ENCODE results near the gene CEACAM19. TPM values are rescaled to one million over a fixed set of nuclear protein-coding genes. Genes with fewer than 3 reads are reported as not detected.

The CEACAM19 gene
- total and polyA plus RNA-seq, 2 of the 13 experiments (the other 11 are each of a cell fraction or from before 2014, with no cell fraction given) = 1.3 to 4.0 TPM

DNA sequence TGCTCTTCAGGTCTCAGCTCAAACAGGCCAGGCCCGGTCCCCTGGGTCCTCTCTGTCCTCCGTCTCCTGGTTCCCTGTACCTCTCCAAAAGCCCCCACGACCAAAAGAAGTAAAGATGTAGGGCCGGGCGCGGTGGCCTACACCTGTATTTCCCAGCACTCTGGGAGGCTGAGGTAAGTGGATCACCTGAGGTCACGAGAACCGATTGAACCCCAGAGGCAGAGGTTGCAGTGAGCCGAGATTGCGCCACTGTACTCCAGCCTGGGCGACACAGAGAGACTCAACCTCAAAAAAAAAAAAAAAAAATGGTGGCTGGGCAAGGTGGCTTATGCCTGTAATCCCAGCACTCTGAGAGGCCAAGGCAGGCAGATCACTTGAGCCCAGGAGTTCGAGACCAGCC lies 55.2 kb downstream of the CEACAM19 start:
- Histone ChIP-seq H3K9me3 (ENCODE audit: low read length) (no peaks in the 10 kb centered on the region), H3K27ac (ENCODE audit: extremely low read length, insufficient read depth, low read length) (peak overlapping the region; percentile 54), H2AFZ (ENCODE audit: low read length) (no peak overlapping the region), H3K79me2 (ENCODE audit: insufficient read depth, low read length) (no peaks in the 10 kb centered on the region), H3K4me2 (ENCODE audit: low read depth, low read length) (no peak overlapping the region; the same call in 1 of the 2 replicates), H3K4me1 (ENCODE audit: insufficient read depth, low read length) (peaks cover 67% of the 10 kb centered on the region), H3K4me3 (replicated peaks in 1 of 3; ENCODE audit: insufficient read depth in 1 of 3, low read depth in 2 of 3, low read length in 3 of 3) (no peak overlapping the region), H3K9ac (ENCODE audit: insufficient read depth, low read depth, low read length) (no peak overlapping the region), H3K27me3 (ENCODE audit: control insufficient read depth in 1 of 2, insufficient read depth in 2 of 2, low read length in 2 of 2) (no peaks in the 10 kb centered on the region), H4K20me1 (ENCODE audit: insufficient read depth, low read length) (no peaks in the 10 kb centered on the region), H3K36me3 (replicated peaks in 1 of 2; ENCODE audit: control insufficient read depth in 1 of 2, insufficient read depth in 2 of 2, low read length in 2 of 2) (no peaks in the 10 kb centered on the region)
- intact Hi-C loops (cut with micrococcal nuclease; ENCODE audit: unreplicated experiment) = no loop called here
- no TSS peak for BruUV-seq (replicated peaks)
- no peak for ATAC-seq
- ChIA-PET CTCF (ENCODE audit: low intra/inter-chr PET ratio, low total read pairs) (interaction anchor here (3.5 kb wide), 1 partner anchor 44 kb away, joined by 50 read pairs; no protein-coding TSS in a partner anchor), POLR2A (interaction anchor here (1.3 to 3.5 kb wide), 4 partner anchors 14 to 44 kb away, joined by 3 to 45 read pairs (median 24); no protein-coding TSS in a partner anchor)
- WGBS (ENCODE audit: low lambda C conversion rate) = 36% methylated on average over 12 of the region's 12 CpGs
- in situ Hi-C loops (cut with HindIII; ENCODE audit: extremely low pct_ligation_motif_present, low pct_unique_long_range_greater_than_20kb) = no loop called here
- DNase-seq (ENCODE audit: low spot score) = peak; percentile 39
- FAIRE-seq = no peak
- peak; percentile 76 for TF ChIP-seq HOXA3 (CRISPR knock-in tag; IDR thresholded peaks at IDR 0.05)
- no peak for TF ChIP-seq CBX1 (IDR thresholded peaks at IDR 0.05; ENCODE audit: low read depth)
- 0 out of 2 replicates have a peak, but pooled peaks have one; percentile 15 for TF ChIP-seq PITX1 (CRISPR knock-in tag; IDR thresholded peaks at IDR 0.05)
- TF ChIP-seq ZNF460 (CRISPR knock-in tag; IDR thresholded peaks at IDR 0.05; ENCODE audit: borderline replicate concordance) = peak; percentile 63; the same call in 1 of the 2 replicates
- peak; percentile 64; the same call in 1 of the 2 replicates for TF ChIP-seq CEBPG (CRISPR knock-in tag; IDR thresholded peaks at IDR 0.05)
- TF ChIP-seq JUND (CRISPR knock-in tag; IDR thresholded peaks at IDR 0.05) = no peak
- TF ChIP-seq ADNP (CRISPR knock-in tag; IDR thresholded peaks at IDR 0.05) = 0 out of 2 replicates have a peak, but pooled peaks have one; percentile 37
- TF ChIP-seq, protein P1, sequence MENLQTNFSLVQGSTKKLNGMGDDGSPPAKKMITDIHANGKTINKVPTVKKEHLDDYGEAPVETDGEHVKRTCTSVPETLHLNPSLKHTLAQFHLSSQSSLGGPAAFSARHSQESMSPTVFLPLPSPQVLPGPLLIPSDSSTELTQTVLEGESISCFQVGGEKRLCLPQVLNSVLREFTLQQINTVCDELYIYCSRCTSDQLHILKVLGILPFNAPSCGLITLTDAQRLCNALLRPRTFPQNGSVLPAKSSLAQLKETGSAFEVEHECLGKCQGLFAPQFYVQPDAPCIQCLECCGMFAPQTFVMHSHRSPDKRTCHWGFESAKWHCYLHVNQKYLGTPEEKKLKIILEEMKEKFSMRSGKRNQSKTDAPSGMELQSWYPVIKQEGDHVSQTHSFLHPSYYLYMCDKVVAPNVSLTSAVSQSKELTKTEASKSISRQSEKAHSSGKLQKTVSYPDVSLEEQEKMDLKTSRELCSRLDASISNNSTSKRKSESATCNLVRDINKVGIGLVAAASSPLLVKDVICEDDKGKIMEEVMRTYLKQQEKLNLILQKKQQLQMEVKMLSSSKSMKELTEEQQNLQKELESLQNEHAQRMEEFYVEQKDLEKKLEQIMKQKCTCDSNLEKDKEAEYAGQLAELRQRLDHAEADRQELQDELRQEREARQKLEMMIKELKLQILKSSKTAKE (CRISPR knock-in tag; IDR thresholded peaks at IDR 0.05; ENCODE audit: borderline replicate concordance) = no peak
- TF ChIP-seq, protein P2, sequence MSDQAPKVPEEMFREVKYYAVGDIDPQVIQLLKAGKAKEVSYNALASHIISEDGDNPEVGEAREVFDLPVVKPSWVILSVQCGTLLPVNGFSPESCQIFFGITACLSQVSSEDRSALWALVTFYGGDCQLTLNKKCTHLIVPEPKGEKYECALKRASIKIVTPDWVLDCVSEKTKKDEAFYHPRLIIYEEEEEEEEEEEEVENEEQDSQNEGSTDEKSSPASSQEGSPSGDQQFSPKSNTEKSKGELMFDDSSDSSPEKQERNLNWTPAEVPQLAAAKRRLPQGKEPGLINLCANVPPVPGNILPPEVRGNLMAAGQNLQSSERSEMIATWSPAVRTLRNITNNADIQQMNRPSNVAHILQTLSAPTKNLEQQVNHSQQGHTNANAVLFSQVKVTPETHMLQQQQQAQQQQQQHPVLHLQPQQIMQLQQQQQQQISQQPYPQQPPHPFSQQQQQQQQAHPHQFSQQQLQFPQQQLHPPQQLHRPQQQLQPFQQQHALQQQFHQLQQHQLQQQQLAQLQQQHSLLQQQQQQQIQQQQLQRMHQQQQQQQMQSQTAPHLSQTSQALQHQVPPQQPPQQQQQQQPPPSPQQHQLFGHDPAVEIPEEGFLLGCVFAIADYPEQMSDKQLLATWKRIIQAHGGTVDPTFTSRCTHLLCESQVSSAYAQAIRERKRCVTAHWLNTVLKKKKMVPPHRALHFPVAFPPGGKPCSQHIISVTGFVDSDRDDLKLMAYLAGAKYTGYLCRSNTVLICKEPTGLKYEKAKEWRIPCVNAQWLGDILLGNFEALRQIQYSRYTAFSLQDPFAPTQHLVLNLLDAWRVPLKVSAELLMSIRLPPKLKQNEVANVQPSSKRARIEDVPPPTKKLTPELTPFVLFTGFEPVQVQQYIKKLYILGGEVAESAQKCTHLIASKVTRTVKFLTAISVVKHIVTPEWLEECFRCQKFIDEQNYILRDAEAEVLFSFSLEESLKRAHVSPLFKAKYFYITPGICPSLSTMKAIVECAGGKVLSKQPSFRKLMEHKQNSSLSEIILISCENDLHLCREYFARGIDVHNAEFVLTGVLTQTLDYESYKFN (CRISPR knock-in tag; conservative IDR thresholded peaks at IDR 0.05) = 0 out of 2 replicates have a peak, but pooled peaks have one; percentile 17
- TF ChIP-seq RXRA (CRISPR knock-in tag; IDR thresholded peaks at IDR 0.05) = peak; percentile 88
- TF ChIP-seq JUN (CRISPR knock-in tag; IDR thresholded peaks at IDR 0.05) = no peak
- no peak for TF ChIP-seq ZNF329 (CRISPR knock-in tag; IDR thresholded peaks at IDR 0.05; ENCODE audit: low read depth)
- peak; percentile 23; the same call in 1 of the 2 replicates for TF ChIP-seq HNF4G (IDR thresholded peaks at IDR 0.05; ENCODE audit: borderline replicate concordance, low read depth, low read length)
- TF ChIP-seq HNF4G (CRISPR knock-in tag; IDR thresholded peaks at IDR 0.05; ENCODE audit: borderline replicate concordance, low read depth) = no peak
- 0 out of 2 replicates have a peak, but pooled peaks have one; percentile 54 for TF ChIP-seq ZMYM2 (CRISPR knock-in tag; IDR thresholded peaks at IDR 0.05)
- TF ChIP-seq RXRB (CRISPR knock-in tag; IDR thresholded peaks at IDR 0.05; ENCODE audit: borderline replicate concordance) = peak; percentile 54; the same call in 1 of the 2 replicates
- no peak for TF ChIP-seq ZSCAN12 (CRISPR knock-in tag; IDR thresholded peaks at IDR 0.05)
- peak; percentile 75 for TF ChIP-seq ZEB1 (IDR thresholded peaks at IDR 0.05; ENCODE audit: insufficient replicate concordance, low read depth)
- TF ChIP-seq SOX6 (IDR thresholded peaks at IDR 0.05) = no peak
- 0 out of 2 replicates have a peak, but pooled peaks have one; percentile 9 for TF ChIP-seq SOX6 (CRISPR knock-in tag; IDR thresholded peaks at IDR 0.05)
- TF ChIP-seq RELA (CRISPR knock-in tag; IDR thresholded peaks at IDR 0.05) = no peak
- TF ChIP-seq MZF1 (CRISPR knock-in tag; IDR thresholded peaks at IDR 0.05; ENCODE audit: borderline replicate concordance) = no peak
